ENCODE measurements around the gene ALG14.

Gene ALG14

DNA sequence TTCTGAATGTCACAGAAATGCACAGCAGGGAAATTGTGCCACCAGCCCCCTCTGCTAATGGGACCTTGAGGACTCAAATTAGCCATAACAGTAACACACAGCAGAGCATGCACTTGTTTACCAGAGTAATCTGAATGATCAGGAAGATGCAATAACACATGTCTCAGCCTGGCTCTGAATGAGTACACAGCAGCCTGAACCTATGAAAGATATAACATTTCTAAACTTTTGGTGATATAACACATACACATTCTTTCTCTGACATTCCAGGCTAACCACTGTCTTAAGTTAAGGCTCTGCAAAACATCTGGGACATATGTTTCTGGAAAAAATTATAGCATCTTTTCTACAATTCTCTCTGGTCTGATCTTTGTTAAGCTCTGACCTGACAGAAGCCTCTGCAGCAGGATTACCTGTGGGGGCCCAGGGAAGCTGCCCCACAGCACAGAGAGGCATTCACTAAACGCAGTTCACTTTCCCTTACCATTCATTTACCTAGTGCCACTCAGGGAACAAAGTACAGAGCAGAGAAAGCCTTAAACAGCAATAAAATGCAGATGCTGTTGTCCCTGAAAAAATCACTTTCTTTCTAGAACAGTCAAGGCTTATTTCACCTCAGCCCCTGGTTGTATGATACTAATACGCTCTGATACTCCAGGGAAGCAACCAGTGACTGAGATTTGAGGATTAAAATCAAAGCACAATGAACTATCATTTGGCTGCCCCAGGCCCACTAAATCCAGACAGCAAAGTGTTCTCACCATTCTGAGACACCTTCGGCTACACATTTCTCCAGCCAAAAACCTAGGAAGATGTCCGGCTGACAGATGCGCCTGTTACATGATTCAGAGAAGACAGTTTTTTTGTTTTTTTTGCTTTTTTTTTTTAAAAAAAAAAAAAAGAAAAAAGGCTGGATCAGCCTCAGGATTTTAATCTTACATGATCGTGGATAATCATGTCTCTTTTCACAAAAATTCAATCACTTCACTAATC, 91.9 kb downstream of the ALG14 start:
- no peak for DNase-seq (ENCODE audit: low spot score)

DNA sequence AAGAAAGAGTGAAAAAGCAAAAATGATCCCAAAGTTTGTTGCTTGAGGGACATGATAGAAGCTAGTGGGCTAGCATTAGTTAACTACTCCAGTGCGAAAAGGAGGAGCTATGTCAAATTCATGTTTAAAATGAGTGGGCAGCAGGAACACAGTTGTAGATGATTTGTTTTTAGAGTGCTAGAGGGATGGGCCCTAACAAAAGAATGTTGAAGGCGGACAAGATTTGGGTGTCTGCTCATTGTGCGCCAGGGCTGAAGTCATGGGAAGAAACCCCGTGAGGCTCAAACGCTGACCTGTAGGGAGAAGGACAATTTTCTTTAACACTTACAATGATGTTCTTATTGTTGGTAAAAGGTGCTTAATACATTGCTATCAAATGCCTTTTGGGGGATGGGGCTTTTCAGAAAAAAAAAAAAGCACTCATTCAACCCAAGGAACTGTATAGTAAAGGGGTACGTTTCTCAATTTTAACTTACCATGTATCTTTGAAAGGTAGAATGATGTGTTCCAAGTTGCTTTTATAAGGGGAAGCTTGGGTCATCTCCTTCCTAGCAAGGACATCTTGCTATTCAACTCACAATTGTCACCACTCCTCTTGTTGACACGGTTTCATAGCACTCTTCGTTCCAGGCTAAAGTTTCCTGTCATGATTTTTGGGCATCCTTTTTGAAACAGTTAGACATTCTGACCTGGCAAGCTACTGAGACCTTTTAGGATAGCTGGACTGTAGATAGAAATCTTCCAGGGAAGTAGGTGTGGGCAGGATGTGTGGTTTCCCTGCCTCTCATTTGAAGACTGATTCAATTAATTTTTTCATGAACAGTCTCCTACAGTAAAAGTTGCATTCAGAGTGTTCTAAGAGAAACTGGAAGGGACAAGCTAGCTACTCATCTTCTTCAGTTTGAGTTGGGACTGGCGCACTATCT, 92.8 kb downstream of the ALG14 start:
- DNase-seq (ENCODE audit: low spot score) = no peak

DNA sequence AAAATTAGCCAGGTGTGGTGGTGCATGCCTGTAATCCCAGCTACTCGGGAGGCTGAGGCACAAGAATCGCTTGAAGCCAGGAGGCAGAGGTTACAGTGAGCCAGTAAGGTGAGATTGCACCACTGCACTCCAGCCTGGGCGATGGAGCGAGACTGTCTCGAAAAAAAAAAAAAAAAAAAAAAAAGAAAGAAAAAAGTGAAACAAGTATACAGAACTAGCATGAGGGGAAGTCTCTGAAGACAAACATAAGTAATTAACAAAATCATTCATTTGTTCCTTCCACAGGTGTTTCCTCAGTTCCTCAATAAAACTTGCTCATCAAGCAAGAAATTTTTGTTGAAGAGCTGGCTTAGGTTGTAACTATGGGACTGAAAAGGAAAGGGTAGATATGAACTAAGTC, 93.6 kb downstream of the ALG14 start:
- no peak for DNase-seq (ENCODE audit: low spot score)

DNA sequence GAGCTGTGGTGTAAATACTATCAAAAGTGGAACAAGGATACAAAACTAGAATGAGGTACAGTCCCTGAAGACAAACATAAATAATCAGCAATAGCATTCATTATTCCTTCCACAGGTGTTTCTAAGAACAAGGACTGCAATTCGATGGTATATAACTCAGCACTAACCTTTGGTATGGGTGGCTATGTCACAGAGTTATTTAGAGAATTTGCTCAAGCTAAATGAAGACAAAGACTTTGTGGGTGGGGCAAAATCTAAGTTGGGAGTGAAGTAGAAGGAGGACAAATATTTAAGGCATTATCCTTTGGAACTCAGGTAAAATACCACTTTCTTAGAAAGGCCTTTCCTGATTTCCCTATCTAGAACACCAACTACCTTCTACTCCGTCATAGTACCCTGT, 94.3 kb downstream of the ALG14 start:
- no peak for DNase-seq (ENCODE audit: low spot score)

DNA sequence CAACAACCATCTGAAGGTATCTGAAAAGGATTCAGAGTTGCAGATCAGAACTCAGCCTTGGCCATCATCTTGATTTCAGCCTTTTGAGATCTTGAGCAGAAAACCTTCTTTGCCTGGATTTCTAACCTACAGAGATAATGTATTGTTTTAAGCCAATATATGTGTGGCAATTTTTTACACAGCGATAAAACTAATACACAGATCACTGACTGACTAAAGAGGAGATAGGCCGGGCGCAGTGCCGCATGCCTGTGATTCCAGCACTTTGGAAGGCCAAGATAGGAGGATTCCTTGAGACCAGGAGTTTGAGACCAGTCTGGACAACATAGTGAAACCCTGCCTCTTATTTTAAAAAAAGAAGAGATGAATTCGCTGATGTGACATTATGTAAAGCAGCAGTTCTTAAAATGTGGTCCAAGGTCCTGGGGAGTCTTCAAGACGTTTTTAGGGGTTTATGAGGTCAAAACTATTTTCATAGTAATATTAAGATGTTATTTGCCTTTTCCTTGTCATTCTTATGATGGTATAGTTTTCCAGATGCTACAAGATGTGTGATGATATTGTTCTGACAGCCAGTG, 95.7 kb downstream of the ALG14 start:
- no peak for DNase-seq (ENCODE audit: low spot score)

DNA sequence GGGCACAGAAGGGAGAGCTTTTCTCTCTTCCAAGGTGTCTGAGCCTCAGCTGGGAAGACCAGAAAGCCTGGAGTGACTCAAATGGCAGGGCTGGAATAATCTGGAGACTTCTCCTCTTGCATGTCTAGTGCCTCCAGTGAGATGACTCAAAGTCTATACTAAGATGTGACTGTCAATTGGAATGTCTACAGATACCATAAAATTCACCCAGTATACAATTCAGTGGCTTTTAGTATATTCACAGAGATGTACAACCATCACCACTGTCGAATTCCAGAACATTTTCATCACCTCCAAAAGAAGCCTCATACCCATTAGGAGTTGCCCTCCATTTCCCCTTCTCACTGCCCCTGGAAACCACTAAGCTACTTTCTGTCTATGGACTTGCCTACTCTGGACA, 97.9 kb downstream of the ALG14 start:
- no peak for DNase-seq (ENCODE audit: low spot score)

DNA sequence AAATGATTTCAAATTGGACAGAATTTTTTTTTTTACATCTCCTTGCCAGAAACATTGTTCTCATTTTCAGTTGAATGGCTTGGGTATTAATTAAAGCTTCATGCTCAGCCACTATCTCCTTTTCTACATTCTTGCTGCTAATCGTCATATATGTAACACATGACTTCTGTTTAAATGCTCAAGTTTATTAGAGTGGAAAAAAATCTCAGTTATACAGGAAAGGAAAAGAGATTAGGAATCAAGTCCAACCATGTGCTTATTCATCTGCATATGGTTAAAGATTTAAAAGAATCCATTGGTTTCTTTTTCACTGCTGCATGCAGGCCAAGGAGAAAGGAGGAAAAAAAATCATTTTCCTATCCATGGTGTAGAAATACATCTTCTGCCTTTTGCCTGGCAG, 98.5 kb downstream of the ALG14 start:
- no peak for DNase-seq (ENCODE audit: low spot score)

DNA sequence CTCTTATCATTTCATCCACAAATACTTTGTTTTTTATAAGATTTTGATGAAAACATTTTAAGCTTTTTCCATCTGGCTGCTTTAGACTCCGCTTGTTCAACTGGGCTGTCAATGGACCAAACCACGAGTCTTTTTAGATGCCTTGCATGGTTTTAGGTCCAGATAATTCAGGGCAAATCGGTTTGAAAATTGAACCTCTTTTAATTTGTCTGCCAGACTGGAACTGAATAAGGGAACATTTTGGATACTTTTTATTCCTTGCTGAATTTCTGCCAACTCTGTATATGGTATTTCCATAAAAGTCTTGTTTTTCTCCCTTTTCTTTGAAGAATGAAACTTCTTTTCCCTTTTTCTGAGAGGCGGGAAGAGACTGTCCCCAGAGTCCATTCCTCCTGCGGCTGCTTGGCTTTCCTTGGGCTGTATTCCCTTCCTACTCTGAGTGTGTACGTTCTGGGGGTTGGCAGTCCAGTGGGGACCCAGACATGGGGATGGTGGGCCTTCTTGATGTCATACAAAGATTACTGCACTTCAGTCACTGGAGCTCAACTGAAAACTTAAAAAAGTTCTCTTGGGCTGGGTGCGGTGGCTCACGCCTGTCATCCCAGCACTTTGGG, 99.3 kb downstream of the ALG14 start:
- no peak for DNase-seq (ENCODE audit: low spot score)

DNA sequence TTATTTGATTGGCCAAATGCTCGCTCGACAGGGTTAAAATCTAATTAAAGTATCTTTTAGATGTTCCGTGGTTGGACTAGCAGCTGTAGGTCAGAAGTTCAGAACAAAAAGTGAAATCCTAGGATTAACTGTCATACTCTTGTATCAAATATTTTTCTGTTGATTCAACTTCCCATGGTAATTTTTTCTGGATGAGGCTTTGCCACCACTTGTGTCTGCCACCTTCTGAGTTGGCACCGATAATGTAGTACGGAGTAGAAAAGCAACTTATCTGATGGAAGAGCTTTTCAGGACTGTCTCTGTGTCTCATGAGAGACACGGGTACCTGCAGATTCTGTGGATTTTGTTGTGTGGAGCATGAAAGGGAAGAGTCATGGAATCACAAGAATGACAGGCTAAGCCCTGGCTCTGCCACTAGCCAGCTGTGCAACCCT, 101.2 kb downstream of the ALG14 start:
- DNase-seq (ENCODE audit: low spot score) = no peak

DNA sequence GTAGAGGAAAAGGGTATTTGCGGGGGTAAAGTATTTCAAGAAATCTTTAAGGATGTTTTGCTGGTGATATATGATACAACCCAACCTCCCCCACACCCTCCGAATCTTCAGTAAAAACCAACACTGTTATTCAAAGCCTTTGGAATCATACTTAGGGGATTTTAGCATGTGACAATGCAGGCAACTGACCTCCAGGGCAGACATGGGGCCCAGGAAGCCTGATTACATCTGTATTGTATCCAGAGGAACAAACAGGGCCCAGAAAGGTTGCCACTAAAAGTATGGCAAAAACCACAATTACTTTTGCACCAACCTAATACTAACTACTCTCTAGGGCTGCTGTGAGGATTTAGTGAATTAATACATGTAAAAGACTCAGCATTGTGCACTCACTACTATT, 102.0 kb downstream of the ALG14 start:
- DNase-seq (ENCODE audit: low spot score) = no peak

DNA sequence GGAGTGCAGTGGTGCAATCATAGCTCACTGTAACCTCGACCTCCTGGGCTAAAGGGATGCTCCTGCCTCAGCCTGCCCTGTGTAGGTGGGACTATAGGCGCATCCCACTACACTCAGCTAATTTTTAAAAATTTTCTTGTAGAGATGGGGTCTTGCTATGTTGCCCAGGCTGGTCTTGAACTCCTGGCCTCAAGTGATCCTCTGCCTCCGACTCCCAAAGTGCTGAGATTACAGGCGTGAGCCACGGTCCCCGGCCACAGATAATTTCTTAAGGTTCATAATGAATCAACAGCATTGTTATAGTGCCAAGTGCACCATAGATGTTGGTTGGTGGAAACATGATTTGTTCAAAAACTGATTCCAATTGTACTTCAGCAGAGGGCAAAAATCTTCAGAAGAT, 103.6 kb downstream of the ALG14 start:
- DNase-seq (ENCODE audit: low spot score) = no peak

DNA sequence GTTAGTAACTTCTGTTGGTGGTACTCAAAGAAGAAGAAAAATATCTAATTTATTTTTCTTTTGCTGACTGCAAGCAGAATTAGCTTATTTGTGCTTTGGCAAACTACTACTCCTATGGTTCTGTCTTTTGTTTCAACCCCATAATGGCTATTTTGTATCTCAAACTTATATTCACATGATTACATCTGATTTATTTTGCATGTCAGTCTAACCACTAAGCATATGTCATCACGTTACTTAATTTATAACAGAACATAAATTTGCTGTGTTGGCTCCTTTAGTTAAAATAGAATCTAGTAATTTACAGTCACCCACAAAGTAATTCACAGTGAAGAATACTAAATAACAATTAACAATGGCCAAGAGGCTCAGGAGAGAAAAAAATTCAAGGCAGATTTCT, 106.7 kb downstream of the ALG14 start:
- no peak for DNase-seq (ENCODE audit: low spot score)

DNA sequence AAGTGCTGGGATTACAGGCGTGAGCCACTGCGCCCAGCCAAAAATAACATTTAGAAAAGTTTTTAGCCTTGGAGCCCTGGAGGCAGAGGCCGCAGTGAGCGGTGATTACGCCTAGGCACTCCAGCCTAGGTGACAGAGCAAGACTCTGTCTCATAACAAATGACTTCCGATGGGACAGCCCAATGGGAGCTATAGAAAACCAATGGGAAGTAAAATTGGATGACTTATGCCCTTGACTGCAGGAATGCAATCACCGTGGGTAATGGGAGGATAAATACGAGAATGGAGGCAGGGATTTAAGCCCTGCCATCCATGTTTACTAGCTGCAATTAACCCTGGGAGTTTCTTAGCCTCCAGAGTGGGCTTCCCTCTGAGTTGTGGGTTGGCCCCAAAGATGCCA, 108.9 kb downstream of the ALG14 start:
- DNase-seq (ENCODE audit: low spot score) = no peak

DNA sequence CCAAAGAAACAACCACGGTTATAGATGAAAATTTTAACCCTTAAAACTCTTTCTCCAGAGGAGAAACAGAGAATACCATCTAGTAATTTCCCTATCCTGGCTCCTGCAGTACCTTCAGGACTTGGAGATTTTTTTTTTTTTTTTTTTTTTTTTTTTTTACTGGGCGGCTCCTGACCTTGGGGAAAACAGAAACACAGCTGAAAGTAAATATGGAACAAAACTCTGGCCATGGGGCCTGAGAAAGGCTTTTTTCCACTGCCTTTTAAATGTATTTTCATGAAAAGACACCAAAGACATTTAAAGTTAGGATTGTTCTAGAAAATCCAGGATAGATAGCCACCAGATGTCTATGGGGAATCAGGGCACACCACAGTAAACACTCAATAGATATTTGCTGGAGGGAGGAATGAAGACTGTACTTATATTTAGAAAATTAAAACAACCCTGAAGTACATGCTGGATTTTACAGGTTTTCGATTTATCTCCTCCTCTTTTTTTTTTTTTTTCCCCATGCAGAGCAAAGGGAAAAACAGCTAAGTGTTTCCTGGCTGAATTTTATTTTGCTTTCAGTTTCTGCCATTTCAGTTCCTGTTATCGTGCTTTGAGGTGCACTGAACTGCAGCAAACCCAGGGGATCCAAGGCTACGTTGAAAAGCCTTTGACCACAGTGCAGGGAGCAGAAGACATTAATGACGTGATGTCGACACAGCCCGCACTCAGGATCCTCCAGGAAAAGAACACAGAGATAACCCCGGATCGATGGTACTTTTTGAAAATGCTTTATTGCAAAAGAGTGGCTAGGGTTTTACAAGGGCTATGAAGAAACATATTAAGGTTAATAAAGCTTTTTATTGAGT, 110.1 kb downstream of the ALG14 start:
- DNase-seq (ENCODE audit: low spot score) = peak; percentile 34

DNA sequence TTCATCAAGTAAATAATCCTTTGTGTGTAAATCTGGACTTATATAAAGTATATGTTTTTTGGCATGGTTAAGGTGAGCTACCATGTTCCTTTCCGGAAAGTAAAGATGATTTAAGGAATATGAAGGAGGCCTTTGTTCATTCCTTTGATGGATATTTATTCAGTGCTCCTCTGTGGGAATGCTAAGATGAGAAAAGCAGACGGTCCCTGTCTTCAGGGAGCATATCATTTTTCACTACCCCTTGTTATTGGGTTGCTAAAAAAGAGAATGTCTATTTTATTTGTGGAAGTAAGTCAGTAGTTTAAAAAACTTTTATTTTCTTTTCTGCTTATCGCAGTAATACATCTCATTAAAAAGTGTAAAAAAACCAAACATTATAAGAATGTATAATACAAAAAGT, 110.8 kb downstream of the ALG14 start:
- DNase-seq (ENCODE audit: low spot score) = no peak

DNA sequence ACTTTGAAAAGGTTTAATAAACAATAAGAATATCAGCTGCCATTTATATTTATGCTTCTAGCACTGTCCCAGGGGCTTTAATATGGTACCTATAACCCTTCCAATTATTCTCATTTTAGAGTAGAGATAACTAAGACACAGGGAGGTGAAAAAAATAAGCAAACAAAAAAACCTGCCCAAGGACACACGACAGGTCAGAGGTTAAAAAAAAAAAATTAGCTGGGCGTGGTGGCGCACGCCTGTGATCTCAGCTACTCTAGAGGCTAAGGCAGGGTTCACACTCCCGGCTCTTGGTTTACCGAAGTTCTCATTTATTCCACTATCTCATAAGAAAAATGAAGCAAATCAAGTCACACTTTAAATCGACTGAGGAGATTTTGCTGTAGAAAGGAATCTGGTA, 111.2 kb downstream of the ALG14 start:
- DNase-seq (ENCODE audit: low spot score) = no peak

DNA sequence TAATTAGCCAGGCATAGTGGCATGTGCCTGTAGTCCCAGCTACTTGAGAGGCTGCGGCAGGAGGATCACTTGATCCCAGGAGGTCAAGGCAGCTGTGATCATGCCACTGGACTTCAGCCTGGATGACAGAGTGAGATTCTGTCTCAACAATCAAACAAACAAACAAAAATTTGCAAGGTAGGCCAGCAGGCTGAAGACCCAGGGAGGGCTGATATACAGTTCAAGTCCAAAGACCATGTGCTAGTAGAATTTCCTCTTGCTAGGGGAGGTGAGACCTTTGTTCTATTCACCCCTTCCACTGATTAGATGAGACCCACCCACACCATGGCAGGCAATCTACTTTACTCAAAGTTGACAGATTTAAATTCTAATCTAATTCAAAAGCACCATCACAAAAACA, 114.7 kb downstream of the ALG14 start:
- DNase-seq (ENCODE audit: low spot score) = no peak

DNA sequence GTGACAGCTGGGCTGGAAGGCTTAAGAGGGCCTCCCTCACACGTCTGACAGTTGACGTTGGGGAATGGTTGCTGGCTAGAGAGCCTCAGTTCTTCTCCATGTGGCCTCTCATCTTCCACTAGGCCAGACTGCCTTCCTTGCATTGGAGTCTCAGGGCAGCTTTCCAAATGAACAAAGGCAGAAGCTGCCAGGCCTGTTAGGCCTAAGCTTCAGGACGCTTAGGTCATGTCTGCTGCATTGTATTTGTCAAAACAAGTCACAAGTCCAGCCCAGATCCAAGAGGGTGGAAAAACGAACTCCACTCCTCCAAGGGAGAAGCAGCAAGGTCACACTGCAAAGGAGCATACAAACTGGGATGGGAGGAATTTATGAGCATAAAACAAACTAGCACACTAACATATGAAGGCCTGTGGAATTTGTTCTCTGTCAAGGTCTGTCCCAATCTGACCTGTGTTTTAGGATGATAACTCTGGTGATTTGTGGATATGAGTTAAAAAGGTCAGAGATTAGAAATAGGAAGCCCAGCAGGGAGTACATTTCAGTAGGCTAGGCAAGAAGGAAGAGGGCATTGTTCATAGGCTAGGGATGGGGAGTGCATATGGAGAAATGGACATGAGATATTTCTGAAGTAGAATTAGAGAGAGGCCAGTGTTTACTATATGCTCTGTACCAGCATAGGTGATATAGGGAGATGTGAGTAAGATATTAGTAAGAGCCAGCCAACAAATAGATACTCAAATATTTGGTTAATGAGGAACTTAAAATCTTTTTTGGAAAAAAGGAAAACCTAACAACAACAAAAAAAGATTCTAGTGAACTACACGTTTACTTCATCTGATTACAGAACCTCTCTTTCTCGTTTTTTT, 116.8 kb downstream of the ALG14 start:
- peak; percentile 28 for DNase-seq (ENCODE audit: low spot score)

DNA sequence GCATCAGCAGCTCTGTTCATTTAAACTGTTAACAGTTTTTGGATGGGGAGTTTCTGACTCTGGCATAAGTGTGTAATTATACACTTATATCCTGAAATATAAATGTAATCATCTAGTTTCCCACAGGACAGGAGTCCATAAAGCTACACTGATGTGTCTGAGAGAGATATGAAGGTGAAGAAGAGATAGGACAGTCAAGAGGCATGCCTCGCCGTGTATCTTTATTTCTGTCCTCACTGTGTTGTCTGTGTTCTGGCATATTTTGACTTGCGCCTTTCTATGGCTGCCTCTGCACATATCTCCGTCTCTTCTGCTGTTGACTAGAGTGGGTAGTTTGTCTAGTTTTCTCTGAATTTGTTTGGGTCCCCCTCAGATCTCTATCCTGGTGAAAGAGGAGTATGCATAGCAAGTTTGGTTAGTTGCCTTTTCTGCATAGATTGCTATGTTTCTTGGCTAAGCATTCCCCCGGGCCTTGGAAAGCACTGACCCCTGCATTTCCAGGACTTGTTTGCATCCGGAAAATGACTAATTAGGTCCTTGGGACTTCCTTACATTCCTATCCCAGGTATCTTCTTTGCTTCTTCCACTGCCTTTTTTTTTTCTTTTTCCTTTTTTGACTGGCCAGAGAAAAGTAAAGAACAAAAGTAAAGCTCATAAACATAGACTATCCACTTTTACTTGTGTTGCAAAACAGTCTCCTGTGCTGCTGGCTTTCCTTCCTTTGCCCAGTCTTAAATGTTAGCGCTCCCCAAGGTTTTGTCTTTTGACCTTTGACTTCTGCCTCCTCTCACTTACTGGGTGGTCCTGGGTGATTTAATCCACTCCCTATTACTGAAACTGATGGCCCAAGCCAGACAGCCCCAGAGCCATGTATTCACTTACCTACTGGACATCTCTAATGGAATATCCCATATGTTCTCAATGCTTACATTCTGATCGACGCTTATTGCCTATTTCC, 118.2 kb downstream of the ALG14 start:
- no peak for DNase-seq (ENCODE audit: low spot score)

Data from HuH-7 (cell line).